ENCODE measurements around the gene MRGPRF. TPM values are rescaled to one million over a fixed set of nuclear protein-coding genes. Genes with fewer than 3 reads are reported as not detected.

MRGPRF gene
- total and polyA plus RNA-seq, 9 donors, result 10.2 to 27.2 (median 20.0) TPM

DNA sequence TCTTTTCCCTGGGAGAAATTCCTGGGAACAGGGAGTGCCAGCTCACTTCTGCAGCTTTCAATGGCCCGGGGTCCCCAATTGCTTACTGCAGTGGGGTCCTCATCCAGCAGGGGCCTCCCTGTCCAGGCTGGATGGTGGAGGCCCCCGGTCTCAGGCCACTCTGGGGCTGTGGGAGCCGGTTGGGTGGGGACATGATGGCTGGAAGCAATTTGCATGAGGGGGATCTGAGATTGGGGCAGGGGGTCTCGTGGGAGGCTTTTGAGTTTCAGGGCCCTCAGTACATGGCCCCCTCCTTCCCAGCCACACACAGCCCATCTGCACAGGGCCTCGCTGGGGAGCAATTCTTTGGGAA lies 57.5 kb downstream of the MRGPRF start:
- no peak for DNase-seq
- Histone ChIP-seq H3K4me3 (ENCODE audit: low read length) (no peak overlapping the region), H3K4me1 (ENCODE audit: control insufficient read depth, insufficient read depth, low read length) (peaks cover 29% of the 10 kb centered on the region), H3K27ac (ENCODE audit: low read length) (peak overlapping the region; percentile 35), H3K36me3 (ENCODE audit: control insufficient read depth, insufficient read depth, low read length) (no peaks in the 10 kb centered on the region), H3K9me3 (replicated peaks; ENCODE audit: control insufficient read depth, low read depth, low read length) (no peaks in the 10 kb centered on the region), H3K27me3 (ENCODE audit: control insufficient read depth, insufficient read depth, low read length) (no peaks in the 10 kb centered on the region)
- WGBS (ENCODE audit: insufficient coverage), result 15% methylated on average over 1 of the region's 5 CpGs

DNA sequence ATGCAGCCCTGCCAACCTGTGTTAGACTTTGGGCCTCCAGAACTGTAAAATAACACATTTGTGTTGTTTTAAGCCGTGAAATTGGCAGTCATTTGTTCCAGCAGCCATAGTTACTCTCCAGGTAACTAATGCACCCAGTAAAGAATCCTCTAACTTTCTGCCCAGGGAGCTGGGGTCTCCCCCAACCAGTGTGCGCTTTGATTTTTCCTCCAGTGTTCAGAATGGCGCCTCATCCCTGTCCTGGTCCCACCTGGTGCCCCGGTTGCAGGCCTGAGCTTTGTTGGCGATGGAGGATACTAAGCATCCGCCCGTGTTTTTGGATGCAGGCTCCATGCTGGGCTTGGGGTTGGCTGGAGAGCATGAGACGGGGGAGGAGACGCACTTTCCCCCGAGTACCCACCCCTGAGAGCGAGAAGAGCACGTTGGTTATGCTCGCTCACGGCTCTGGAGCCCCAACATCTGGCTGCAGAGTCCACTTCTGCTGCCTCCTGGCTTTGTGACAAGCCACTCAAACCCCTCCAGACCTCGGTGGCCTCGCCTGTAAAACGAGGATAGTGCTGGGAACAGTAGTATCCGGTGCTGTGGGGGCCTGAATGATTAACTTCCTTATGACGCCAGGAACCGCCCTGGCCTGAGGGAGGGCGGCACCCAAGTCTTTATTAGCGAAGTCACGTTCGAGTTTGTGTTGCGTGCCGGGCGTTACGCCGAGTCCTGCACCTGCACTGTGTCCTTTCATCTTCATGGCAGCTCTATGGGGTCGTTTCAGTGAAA lies 58.0 kb downstream of the MRGPRF start:
- DNase-seq, result peak; percentile 75
- no peak overlapping the region for H3K4me3 ChIP-seq (ENCODE audit: low read length)
- no peaks in the 10 kb centered on the region for H3K27me3 ChIP-seq (ENCODE audit: control insufficient read depth, insufficient read depth, low read length)
- WGBS (ENCODE audit: insufficient coverage), result 9% methylated on average over 20 of the region's 30 CpGs
- H3K36me3 ChIP-seq (ENCODE audit: control insufficient read depth, insufficient read depth, low read length), result no peaks in the 10 kb centered on the region
- no peaks in the 10 kb centered on the region for H3K9me3 ChIP-seq (replicated peaks; ENCODE audit: control insufficient read depth, low read depth, low read length)
- H3K27ac ChIP-seq (ENCODE audit: low read length), result peak overlapping the region; percentile 35
- H3K4me1 ChIP-seq (ENCODE audit: control insufficient read depth, insufficient read depth, low read length), result peaks cover 24% of the 10 kb centered on the region

Other genes starting within 250 kb of the MRGPRF start
- 10.0 TPM for gene CPT1A, start 171.3 kb downstream of the MRGPRF start, total RNA-seq
- gene CPT1A, start 171.3 kb downstream of the MRGPRF start, polyA plus RNA-seq (ENCODE audit: insufficient read depth in 1 of 8, insufficient read length in 8 of 8, low replicate concordance in 1 of 8), result 10 to 100 TPM in 6 of 8 donors, 1 to 10 TPM in 2; 9.2 to 15.4 (median 12.0) TPM
- 74.8 TPM for gene MRPL21, start 109.4 kb downstream of the MRGPRF start, total RNA-seq
- gene MRPL21, start 109.4 kb downstream of the MRGPRF start, polyA plus RNA-seq (ENCODE audit: insufficient read depth in 1 of 8, insufficient read length in 8 of 8, low replicate concordance in 1 of 8), result 10 to 100 TPM; 41.0 to 57.2 (median 49.0) TPM
- 7.6 TPM for gene IGHMBP2, start 109.4 kb downstream of the MRGPRF start, total RNA-seq
- 10 to 100 TPM; 10.1 to 13.2 (median 12.1) TPM for gene IGHMBP2, start 109.4 kb downstream of the MRGPRF start, polyA plus RNA-seq (ENCODE audit: insufficient read depth in 1 of 8, insufficient read length in 8 of 8, low replicate concordance in 1 of 8)
- not detected for gene MRGPRD, start 32.3 kb downstream of the MRGPRF start, total RNA-seq
- gene MRGPRD, start 32.3 kb downstream of the MRGPRF start, polyA plus RNA-seq (ENCODE audit: insufficient read depth in 1 of 8, insufficient read length in 8 of 8, low replicate concordance in 1 of 8), result under 1 TPM in 3 of 8 donors, not detected in 5; 0.25 to 0.60 (median 0.27) TPM
- gene TPCN2, start 35.7 kb upstream of the MRGPRF start, total RNA-seq, result 6.8 TPM
- 1 to 10 TPM; 6.4 to 9.9 (median 8.1) TPM for gene TPCN2, start 35.7 kb upstream of the MRGPRF start, polyA plus RNA-seq (ENCODE audit: insufficient read depth in 1 of 8, insufficient read length in 8 of 8, low replicate concordance in 1 of 8)
- gene SMIM38, start 142.7 kb upstream of the MRGPRF start, total RNA-seq, result 0.98 TPM
- gene SMIM38, start 142.7 kb upstream of the MRGPRF start, polyA plus RNA-seq (ENCODE audit: insufficient read depth in 1 of 8, insufficient read length in 8 of 8, low replicate concordance in 1 of 8), result under 1 TPM; 0.11 to 0.55 (median 0.26) TPM